Uterus (tissue), 2 donors: Measurements from ENCODE around the gene SLC34A3.
"Not testable (repeated sequence)": the region's sequence is repeated elsewhere in the genome, so short reads cannot be mapped to it uniquely, and the experiment has no call there.

Source experiments
- CTCF ChIP-seq, 4 experiments: fragments of 200-600 bp in 2 of 4; fragments of 450-650 bp in 2 of 4; sonication (generic) in 2 of 4; IDR thresholded peaks; one replicate each; pipeline ENCODE4 v1.5.1; 2016 to 2019; ENCODE audit warnings: antibody characterized with exemption in 4 of 4, mild to moderate bottlenecking in 2 of 4, moderate library complexity in 1 of 4
- POLR2A ChIP-seq, 2 donors: fragments of 450-650 bp; IDR thresholded peaks; one replicate each; pipeline ENCODE4 v1.6.1; 2016; ENCODE audit warnings: antibody characterized with exemption in 2 of 2, mild to moderate bottlenecking in 1 of 2, moderate library complexity in 1 of 2

DNA sequence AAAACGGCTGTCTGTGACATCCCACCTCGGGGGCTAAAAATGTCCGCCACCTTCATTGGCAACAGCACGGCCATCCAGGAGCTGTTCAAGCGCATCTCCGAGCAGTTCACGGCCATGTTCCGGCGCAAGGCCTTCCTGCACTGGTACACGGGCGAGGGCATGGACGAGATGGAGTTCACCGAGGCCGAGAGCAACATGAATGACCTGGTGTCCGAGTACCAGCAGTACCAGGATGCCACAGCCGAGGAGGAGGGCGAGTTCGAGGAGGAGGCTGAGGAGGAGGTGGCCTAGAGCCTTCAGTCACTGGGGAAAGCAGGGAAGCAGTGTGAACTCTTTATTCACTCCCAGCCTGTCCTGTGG, 12.5 kb downstream of the SLC34A3 start:
- not testable (repeated sequence) for TF ChIP-seq POLR2A, CTCF (IDR thresholded peaks at IDR 0.05)
